ENCODE measurements around the gene CDH24. TPM values are rescaled to one million over a fixed set of nuclear protein-coding genes. Genes with fewer than 3 reads are reported as not detected.

Gene CDH24
- polyA plus RNA-seq, 1 donor (not counting 4 experiments of a cell fraction or from before 2014, with no cell fraction given) = 3.9 TPM

DNA sequence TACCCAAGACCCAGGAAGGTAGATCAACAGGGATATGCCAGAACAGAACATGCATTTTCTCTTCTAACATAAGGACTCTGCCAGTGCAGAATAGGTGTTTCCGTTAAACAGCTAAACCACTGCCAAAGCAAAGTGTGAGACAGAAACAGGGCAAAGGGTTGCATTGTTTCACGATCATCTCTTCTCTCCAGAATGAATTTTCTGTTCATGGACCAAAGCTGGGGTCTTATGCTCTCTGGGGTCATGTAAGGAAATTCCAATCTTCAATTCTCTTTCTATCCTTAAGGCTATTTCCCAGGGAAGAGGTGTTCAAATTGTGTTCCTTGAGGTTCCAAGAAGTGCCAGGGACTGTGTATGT, 33.5 kb downstream of the CDH24 start:
- dilution Hi-C loops (cut with MboI; ENCODE audit: extremely low pct_ligation_motif_present, low sequenced_read_pairs) = no loop called here
- no peak for DNase-seq (ENCODE audit: low read depth, low spot score)
- no peaks in the 10 kb centered on the region for H3K9me3 ChIP-seq (ENCODE audit: control insufficient read depth, low read depth, low read length)

DNA sequence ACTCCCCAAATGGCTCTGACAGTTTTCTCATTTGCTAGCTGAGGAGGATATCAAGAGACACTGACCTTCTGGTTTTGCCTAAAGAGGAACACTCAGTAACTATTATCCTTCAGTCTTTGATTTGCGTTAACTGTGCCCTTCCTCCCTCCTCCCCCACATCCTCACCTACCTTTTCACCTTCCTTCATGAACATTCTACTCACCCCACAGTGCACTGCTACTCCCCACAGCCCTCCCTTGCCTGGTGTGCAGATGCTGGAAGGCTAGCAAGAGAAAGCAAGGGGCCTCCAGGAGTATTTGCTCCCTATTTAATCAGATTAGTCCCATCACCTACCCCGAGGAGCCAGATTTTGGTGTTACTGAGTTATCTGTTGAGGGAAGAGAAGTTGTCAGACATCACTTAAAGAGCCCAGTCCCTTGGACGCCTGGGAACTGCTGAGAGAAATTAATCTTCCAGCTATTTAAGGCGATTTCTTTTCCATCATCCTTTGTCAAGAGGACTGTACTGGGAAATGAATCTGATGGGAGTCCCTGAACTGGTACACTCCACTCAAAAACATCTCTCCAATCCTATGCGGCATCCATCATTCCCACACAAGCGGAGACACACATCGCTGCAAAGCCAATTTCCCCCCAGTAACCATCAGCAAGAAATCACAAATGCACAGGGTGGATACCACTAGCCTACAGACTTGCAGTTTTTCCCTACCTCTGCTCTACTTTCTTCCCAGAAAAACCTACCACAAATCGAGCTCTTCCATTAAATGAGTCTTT, 34.1 kb downstream of the CDH24 start:
- FAIRE-seq = no peak
- H3K36me3 ChIP-seq (ENCODE audit: control insufficient read depth in 2 of 2, extremely low read depth in 1 of 2, insufficient read depth in 2 of 2, low read length in 2 of 2) = peaks cover 8% of the 10 kb centered on the region in 2 experiments

More for the DNA sequence above, 33.5 kb downstream of the CDH24 start:
- Histone ChIP-seq H3K36me3 (ENCODE audit: control insufficient read depth in 2 of 2, extremely low read depth in 1 of 2, insufficient read depth in 2 of 2, low read length in 2 of 2) (peaks cover 8 to 9% of the 10 kb centered on the region in 2 experiments), H3K4me3 (ENCODE audit: control insufficient read depth in 2 of 3, extremely low read depth in 1 of 3, insufficient read depth in 2 of 3, low read depth in 1 of 3, low read length in 3 of 3) (no peak overlapping the region), H3K27me3 (ENCODE audit: control insufficient read depth, extremely low read depth, insufficient read depth, low read length) (no peaks in the 10 kb centered on the region), H3K4me2 (ENCODE audit: control insufficient read depth, extremely low read depth, insufficient read depth, low read depth, low read length) (no peak overlapping the region), H3K9me1 (ENCODE audit: control insufficient read depth, extremely low read depth, insufficient read depth, low read length) (no peaks in the 10 kb centered on the region), H3K9ac (ENCODE audit: control insufficient read depth, extremely low read depth, insufficient read depth, low read length) (no peak overlapping the region), H3K4me1 (ENCODE audit: control insufficient read depth, extremely low read depth, insufficient read depth, low read length) (no peaks in the 10 kb centered on the region), H4K20me1 (ENCODE audit: control insufficient read depth, extremely low read depth, insufficient read depth, low read length) (no peaks in the 10 kb centered on the region), H3K79me2 (ENCODE audit: control insufficient read depth, insufficient read depth, low read length) (peaks cover 2% of the 10 kb centered on the region), H3K27ac (ENCODE audit: control insufficient read depth, insufficient read depth, low read length) (no peak overlapping the region), H2AFZ (ENCODE audit: control insufficient read depth, low read length) (no peak overlapping the region)
- FAIRE-seq = no peak
- TF ChIP-seq, protein P1, sequence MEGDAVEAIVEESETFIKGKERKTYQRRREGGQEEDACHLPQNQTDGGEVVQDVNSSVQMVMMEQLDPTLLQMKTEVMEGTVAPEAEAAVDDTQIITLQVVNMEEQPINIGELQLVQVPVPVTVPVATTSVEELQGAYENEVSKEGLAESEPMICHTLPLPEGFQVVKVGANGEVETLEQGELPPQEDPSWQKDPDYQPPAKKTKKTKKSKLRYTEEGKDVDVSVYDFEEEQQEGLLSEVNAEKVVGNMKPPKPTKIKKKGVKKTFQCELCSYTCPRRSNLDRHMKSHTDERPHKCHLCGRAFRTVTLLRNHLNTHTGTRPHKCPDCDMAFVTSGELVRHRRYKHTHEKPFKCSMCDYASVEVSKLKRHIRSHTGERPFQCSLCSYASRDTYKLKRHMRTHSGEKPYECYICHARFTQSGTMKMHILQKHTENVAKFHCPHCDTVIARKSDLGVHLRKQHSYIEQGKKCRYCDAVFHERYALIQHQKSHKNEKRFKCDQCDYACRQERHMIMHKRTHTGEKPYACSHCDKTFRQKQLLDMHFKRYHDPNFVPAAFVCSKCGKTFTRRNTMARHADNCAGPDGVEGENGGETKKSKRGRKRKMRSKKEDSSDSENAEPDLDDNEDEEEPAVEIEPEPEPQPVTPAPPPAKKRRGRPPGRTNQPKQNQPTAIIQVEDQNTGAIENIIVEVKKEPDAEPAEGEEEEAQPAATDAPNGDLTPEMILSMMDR (optimal IDR thresholded peaks at IDR 0.05 in 1 of 3, IDR thresholded peaks at IDR 0.05 in 1 of 3, conservative IDR thresholded peaks at IDR 0.05 in 1 of 3; ENCODE audit: extremely low read depth in 1 of 3, insufficient read depth in 2 of 3, low read length in 3 of 3) = no peak
- TF ChIP-seq EZH2 (IDR thresholded peaks at IDR 0.05; ENCODE audit: low read length) = no peak

More for the DNA sequence above, 34.1 kb downstream of the CDH24 start:
- no peak overlapping the region for H3K4me2 ChIP-seq (ENCODE audit: control insufficient read depth, extremely low read depth, insufficient read depth, low read depth, low read length)
- H3K27me3 ChIP-seq (ENCODE audit: control insufficient read depth, extremely low read depth, insufficient read depth, low read length) = no peaks in the 10 kb centered on the region
- no peak overlapping the region for H3K4me3 ChIP-seq (ENCODE audit: control insufficient read depth in 2 of 3, extremely low read depth in 1 of 3, insufficient read depth in 2 of 3, low read depth in 1 of 3, low read length in 3 of 3)
- dilution Hi-C loops (cut with MboI; ENCODE audit: extremely low pct_ligation_motif_present, low sequenced_read_pairs) = no loop called here
- no peak overlapping the region for H2AFZ ChIP-seq (ENCODE audit: control insufficient read depth, low read length)
- no peak for DNase-seq (ENCODE audit: low read depth, low spot score)
- no peak overlapping the region for H3K9ac ChIP-seq (ENCODE audit: control insufficient read depth, extremely low read depth, insufficient read depth, low read length)
- H3K9me3 ChIP-seq (ENCODE audit: control insufficient read depth, low read depth, low read length) = no peaks in the 10 kb centered on the region
- H3K79me2 ChIP-seq (ENCODE audit: control insufficient read depth, insufficient read depth, low read length) = no peaks in the 10 kb centered on the region
- H4K20me1 ChIP-seq (ENCODE audit: control insufficient read depth, extremely low read depth, insufficient read depth, low read length) = no peaks in the 10 kb centered on the region
- no peaks in the 10 kb centered on the region for H3K4me1 ChIP-seq (ENCODE audit: control insufficient read depth, extremely low read depth, insufficient read depth, low read length)
- no peak for TF ChIP-seq EZH2 (IDR thresholded peaks at IDR 0.05; ENCODE audit: low read length)
- TF ChIP-seq, protein P1 (optimal IDR thresholded peaks at IDR 0.05 in 1 of 3, IDR thresholded peaks at IDR 0.05 in 1 of 3, conservative IDR thresholded peaks at IDR 0.05 in 1 of 3; ENCODE audit: extremely low read depth in 1 of 3, insufficient read depth in 2 of 3, low read length in 3 of 3) = no peak
- H3K27ac ChIP-seq (ENCODE audit: control insufficient read depth, insufficient read depth, low read length) = no peak overlapping the region
- no peaks in the 10 kb centered on the region for H3K9me1 ChIP-seq (ENCODE audit: control insufficient read depth, extremely low read depth, insufficient read depth, low read length)
